ENCODE data around the gene WDR49.

DNA sequence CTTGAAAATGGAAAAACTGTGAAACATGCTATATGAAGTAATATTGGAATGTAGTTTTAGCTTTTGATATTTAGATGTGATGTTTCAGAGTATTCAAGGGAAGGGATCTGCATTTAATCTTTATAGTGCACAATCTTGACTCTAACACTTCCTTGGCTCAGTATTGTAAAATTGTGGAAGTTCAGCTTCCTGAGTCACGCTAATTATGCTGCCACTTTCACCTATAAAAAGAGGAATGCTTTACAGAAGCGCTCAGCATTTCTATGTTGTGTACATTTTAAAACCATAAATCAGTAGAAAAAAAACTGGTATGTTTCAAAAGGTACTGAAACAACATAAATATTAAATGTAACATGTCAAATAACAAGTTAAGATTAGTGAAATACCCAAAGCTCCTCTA lies 212.5 kb downstream of the WDR49 start:
- TF ChIP-seq POLR2A (IDR thresholded peaks at IDR 0.05) (no peak), CTCF (IDR thresholded peaks at IDR 0.05) (no peak), POLR2AphosphoS5 (IDR thresholded peaks at IDR 0.05) (no peak)
